ENCODE data around the gene ASIC4. TPM values are rescaled to one million over a fixed set of nuclear protein-coding genes. Genes with fewer than 3 reads are reported as not detected.

The ASIC4 gene
- total RNA-seq, 4 donors from 2014 or later = not detected

GRCh38 chr2:219543596-219544358, 29.5 kb downstream of the ASIC4 start, which contains the start of the genes CHPF and TMEM198:
Gene CHPF, minus strand, starts transcription at chr2:219543809. Its CDS starts 271 bp downstream, at chr2:219543538.
Gene TMEM198, plus strand, starts transcription at chr2:219544028. Its CDS starts 700 bp downstream, at chr2:219544728.
- intact Hi-C loops (cut with DNase I) = loop anchor here (2.0 to 5.0 kb wide), 3 partner anchors 54 to 144 kb away; partner anchors contain the start of gene STK11IP
- H3K36me3 ChIP-seq = peaks cover 13 to 38% (median 31%) of the 10 kb centered on the region in 4 donors
- H3K27ac ChIP-seq (replicated peaks in 1 of 4) = peak within 1 kb of the TSS; percentile 93 to 95 (median 94)
- peak within 1 kb of the TSS; percentile 67 to 83 (median 77) for H3K4me3 ChIP-seq
- H3K27me3 ChIP-seq = peaks cover 0 to 4% (median 0%) of the 10 kb centered on the region in 4 donors
- WGBS = 4% methylated on average over 18 of the region's 75 CpGs
- TF ChIP-seq POLR2A (IDR thresholded peaks at IDR 0.05; ENCODE audit: low read depth) (no peak), EP300 (IDR thresholded peaks at IDR 0.05) (no peak), POLR2AphosphoS5 (IDR thresholded peaks at IDR 0.05) (peak; percentile 76 to 84), CTCF (IDR thresholded peaks at IDR 0.05) (no peak)
- peak; percentile 99 for DNase-seq (ENCODE audit: extremely low spot score)
- no peaks in the 10 kb centered on the region for H3K9me3 ChIP-seq
- H3K4me1 ChIP-seq = peaks cover 26 to 46% (median 42%) of the 10 kb centered on the region in 4 donors

- Histone ChIP-seq H3K4me3 (peak overlapping the region; percentile 67 to 83 (median 77)), H3K4me1 (peaks cover 26 to 46% (median 39%) of the 10 kb centered on the region in 4 donors), H3K36me3 (peaks cover 9 to 38% (median 26%) of the 10 kb centered on the region in 4 donors), H3K27ac (replicated peaks in 1 of 4) (peak overlapping the region; percentile 93 to 95 (median 94)), H3K27me3 (no peaks in the 10 kb centered on the region), H3K9me3 (no peaks in the 10 kb centered on the region)
- 47% methylated on average over 9 of the region's 9 CpGs for WGBS
- intact Hi-C loops (cut with DNase I) = loop anchor here (5.0 kb wide), 2 partner anchors 53 to 143 kb away; partner anchors contain the start of gene STK11IP
- TF ChIP-seq POLR2AphosphoS5 (IDR thresholded peaks at IDR 0.05) (no peak), CTCF (IDR thresholded peaks at IDR 0.05) (no peak), EP300 (IDR thresholded peaks at IDR 0.05) (no peak), POLR2A (IDR thresholded peaks at IDR 0.05; ENCODE audit: low read depth) (no peak)
- DNase-seq (ENCODE audit: extremely low spot score) = no peak
Measured at GRCh38 chr2:219544567-219544966, 30.3 kb downstream of the ASIC4 start.

GRCh38 chr2:219545295-219545942, 31.1 kb downstream of the ASIC4 start:
- Histone ChIP-seq H3K4me3 (no peak overlapping the region), H3K27ac (replicated peaks in 1 of 4) (no peak overlapping the region), H3K9me3 (no peaks in the 10 kb centered on the region), H3K27me3 (no peaks in the 10 kb centered on the region), H3K36me3 (peaks cover 1 to 36% (median 19%) of the 10 kb centered on the region in 4 donors), H3K4me1 (peaks cover 26 to 46% (median 39%) of the 10 kb centered on the region in 4 donors)
- no peak for TF ChIP-seq CTCF (IDR thresholded peaks at IDR 0.05)
- no peak for TF ChIP-seq POLR2A (IDR thresholded peaks at IDR 0.05; ENCODE audit: low read depth)
- no peak for TF ChIP-seq EP300 (IDR thresholded peaks at IDR 0.05)
- TF ChIP-seq POLR2AphosphoS5 (IDR thresholded peaks at IDR 0.05) = no peak
- intact Hi-C loops (cut with DNase I) = no loop called here
- WGBS = 93% methylated on average over 3 of the region's 3 CpGs
- DNase-seq (ENCODE audit: extremely low spot score) = no peak

GRCh38 chr2:219545943-219546352, 31.7 kb downstream of the ASIC4 start:
- peaks cover 26 to 47% (median 41%) of the 10 kb centered on the region in 4 donors for H3K4me1 ChIP-seq
- intact Hi-C loops (cut with DNase I) = no loop called here
- H3K27ac ChIP-seq (replicated peaks in 1 of 4) = no peak overlapping the region
- no peak overlapping the region for H3K4me3 ChIP-seq
- no peak for DNase-seq (ENCODE audit: extremely low spot score)
- H3K9me3 ChIP-seq = no peaks in the 10 kb centered on the region
- H3K27me3 ChIP-seq = no peaks in the 10 kb centered on the region
- peaks cover 0 to 30% (median 15%) of the 10 kb centered on the region in 4 donors for H3K36me3 ChIP-seq
- WGBS = 73% methylated on average over 4 of the region's 4 CpGs
- TF ChIP-seq POLR2AphosphoS5 (IDR thresholded peaks at IDR 0.05) (no peak), CTCF (IDR thresholded peaks at IDR 0.05) (no peak), EP300 (IDR thresholded peaks at IDR 0.05) (no peak), POLR2A (IDR thresholded peaks at IDR 0.05; ENCODE audit: low read depth) (no peak)

All from esophagus muscularis mucosa (tissue), 4 donors.